Panc1 (cell line): Measurements from ENCODE around the gene MTSS2.

Experiments used
- POLR2AphosphoS5 ChIP-seq: IDR thresholded peaks from 2 replicates; pipeline ENCODE4 v1.6.1; 2012; ENCODE audit warnings: mild to moderate bottlenecking, low read depth, low read length, moderate library complexity
- SIN3A ChIP-seq: IDR thresholded peaks from 2 replicates; pipeline ENCODE4 v1.6.1; 2012; ENCODE audit warnings: low read depth, mild to moderate bottlenecking, low read length, moderate library complexity, borderline replicate concordance; ENCODE audit not compliant: insufficient read depth
- TCF7L2 ChIP-seq: IDR thresholded peaks from 2 replicates; pipeline ENCODE4 v1.6.1; 2011; ENCODE audit warnings: mild to moderate bottlenecking, low read depth, low read length, inconsistent platforms
- TF ChIP-seq, protein P1 (sequence below): fragments of 450-650 bp; IDR thresholded peaks from 2 replicates; pipeline ENCODE4 v1.5.1; 2017; ENCODE audit warnings: mild to moderate bottlenecking
- TF ChIP-seq, protein P2 (sequence below), 2 experiments: IDR thresholded peaks; 2 replicates each; pipeline ENCODE4 v1.6.1; 2011 to 2012; ENCODE audit warnings: low read depth in 2 of 2, control low read depth in 1 of 2, low read length in 1 of 2, mild to moderate bottlenecking in 1 of 2, moderate library complexity in 1 of 2; ENCODE audit not compliant: insufficient read depth in 1 of 2

DNA sequence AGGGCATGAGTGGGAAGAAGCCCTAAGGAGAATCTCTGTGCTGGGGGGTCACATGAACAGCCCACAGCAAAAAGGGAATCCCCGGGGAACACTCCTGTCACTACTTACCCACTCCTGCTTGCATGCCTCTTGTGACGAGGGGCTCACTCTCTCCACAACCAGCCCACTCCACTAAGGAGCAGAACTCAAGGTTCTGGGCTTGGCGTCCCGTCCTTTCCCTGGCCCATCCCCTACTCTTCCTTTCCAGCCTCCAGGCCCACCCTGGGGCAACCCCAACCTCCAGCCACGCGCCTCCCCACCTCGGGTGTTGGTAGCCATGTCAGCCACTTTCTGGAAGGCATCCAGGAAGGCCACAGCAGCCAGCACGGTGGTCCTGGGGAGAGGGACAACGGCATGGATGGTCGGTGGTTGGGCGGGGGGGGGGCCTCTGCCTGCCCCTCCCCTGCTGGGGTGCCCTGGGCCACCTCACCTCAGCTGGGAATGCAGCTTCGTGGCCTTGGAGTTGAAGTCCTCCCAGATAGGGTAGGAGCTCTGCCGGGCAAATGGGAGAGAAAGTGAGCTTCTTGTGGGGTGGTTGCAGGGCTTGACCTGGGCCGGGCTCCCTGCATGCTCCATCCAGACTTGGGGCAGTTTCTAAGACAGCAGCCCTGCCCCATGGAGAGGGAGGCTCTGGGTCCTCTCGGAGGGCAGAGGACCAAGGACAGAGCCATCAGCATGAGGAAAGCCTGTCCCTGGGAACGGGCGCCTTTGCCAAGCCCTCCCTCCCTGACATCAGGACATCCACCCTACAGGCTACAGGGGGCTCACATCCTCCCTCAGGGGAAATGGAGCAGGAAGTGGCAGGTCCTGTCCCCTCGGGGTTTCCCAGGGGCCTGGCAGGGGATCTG lies 5.1 kb downstream of the MTSS2 start:
- TF ChIP-seq POLR2AphosphoS5, result no peak
- TF ChIP-seq, protein P1, sequence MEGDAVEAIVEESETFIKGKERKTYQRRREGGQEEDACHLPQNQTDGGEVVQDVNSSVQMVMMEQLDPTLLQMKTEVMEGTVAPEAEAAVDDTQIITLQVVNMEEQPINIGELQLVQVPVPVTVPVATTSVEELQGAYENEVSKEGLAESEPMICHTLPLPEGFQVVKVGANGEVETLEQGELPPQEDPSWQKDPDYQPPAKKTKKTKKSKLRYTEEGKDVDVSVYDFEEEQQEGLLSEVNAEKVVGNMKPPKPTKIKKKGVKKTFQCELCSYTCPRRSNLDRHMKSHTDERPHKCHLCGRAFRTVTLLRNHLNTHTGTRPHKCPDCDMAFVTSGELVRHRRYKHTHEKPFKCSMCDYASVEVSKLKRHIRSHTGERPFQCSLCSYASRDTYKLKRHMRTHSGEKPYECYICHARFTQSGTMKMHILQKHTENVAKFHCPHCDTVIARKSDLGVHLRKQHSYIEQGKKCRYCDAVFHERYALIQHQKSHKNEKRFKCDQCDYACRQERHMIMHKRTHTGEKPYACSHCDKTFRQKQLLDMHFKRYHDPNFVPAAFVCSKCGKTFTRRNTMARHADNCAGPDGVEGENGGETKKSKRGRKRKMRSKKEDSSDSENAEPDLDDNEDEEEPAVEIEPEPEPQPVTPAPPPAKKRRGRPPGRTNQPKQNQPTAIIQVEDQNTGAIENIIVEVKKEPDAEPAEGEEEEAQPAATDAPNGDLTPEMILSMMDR, result no peak
- TF ChIP-seq, protein P2, sequence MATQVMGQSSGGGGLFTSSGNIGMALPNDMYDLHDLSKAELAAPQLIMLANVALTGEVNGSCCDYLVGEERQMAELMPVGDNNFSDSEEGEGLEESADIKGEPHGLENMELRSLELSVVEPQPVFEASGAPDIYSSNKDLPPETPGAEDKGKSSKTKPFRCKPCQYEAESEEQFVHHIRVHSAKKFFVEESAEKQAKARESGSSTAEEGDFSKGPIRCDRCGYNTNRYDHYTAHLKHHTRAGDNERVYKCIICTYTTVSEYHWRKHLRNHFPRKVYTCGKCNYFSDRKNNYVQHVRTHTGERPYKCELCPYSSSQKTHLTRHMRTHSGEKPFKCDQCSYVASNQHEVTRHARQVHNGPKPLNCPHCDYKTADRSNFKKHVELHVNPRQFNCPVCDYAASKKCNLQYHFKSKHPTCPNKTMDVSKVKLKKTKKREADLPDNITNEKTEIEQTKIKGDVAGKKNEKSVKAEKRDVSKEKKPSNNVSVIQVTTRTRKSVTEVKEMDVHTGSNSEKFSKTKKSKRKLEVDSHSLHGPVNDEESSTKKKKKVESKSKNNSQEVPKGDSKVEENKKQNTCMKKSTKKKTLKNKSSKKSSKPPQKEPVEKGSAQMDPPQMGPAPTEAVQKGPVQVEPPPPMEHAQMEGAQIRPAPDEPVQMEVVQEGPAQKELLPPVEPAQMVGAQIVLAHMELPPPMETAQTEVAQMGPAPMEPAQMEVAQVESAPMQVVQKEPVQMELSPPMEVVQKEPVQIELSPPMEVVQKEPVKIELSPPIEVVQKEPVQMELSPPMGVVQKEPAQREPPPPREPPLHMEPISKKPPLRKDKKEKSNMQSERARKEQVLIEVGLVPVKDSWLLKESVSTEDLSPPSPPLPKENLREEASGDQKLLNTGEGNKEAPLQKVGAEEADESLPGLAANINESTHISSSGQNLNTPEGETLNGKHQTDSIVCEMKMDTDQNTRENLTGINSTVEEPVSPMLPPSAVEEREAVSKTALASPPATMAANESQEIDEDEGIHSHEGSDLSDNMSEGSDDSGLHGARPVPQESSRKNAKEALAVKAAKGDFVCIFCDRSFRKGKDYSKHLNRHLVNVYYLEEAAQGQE (IDR thresholded peaks at IDR 0.05; ENCODE audit: insufficient read depth in 1 of 2, low read depth in 2 of 2, low read length in 1 of 2), result no peak
- TF ChIP-seq SIN3A, result no peak
- no peak for TF ChIP-seq TCF7L2
